ENCODE results near the gene MKNK1.

DNA sequence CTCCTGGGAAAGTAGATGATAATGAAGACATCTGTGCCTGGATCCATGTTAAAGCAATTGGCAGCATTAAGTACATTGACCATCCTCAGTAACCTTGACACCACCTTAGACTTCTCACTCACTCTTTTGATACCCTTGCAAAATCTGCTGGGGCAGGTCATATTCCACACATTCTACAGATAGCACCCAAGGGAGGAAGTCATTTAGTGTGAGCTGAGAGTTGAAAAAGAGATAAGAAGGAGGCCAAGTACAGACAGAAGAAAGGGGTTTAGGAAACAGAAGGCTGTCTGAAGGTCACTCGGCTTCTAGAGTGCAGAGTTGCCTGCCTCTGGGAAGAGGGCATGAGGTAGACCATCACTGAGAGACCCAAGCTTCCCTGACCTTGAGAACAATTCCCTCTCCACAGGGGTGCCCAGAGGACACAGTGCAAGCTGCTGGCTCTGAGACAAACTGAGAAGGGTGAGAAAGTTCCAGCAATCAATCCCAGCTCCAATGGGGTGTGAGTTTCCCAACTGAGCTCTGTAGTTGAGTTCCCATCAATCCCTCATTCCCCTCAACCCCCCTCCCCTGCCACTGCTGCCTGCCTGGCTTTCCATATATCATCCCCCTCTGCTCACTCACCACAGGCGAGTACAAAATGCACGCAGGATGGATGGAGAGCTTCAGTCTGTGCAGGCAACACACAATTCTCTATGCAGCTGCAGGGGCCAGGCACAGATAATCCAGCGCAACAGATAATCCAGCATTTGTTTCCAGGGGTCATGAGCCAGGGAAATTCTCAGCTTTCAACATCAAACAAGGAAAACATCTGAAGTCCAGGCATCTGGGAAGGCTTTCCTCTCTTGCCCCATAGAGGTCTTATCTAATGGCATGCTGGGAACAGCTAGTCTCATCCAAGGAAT lies 19.9 kb upstream of the MKNK1 start:
- TF ChIP-seq EZH2 (IDR thresholded peaks at IDR 0.05) (no peak), POLR2AphosphoS5 (IDR thresholded peaks at IDR 0.05; ENCODE audit: borderline replicate concordance, low read depth, low read length) (no peak), FOXP2 (optimal IDR thresholded peaks at IDR 0.05; ENCODE audit: control extremely low read depth, extremely low read length, insufficient read depth) (no peak)
